HG03159 (cell line): ENCODE results near the gene SLC29A4.

ENCODE experiments used
- ATAC-seq: cut with Tn5 transposase; IDR thresholded peaks from one replicate; pipeline ENCODE4 v1.9.1; 2021; ENCODE audit warnings: mild to moderate bottlenecking, moderate library complexity; ENCODE audit not compliant: unreplicated experiment

Gene SLC29A4

DNA sequence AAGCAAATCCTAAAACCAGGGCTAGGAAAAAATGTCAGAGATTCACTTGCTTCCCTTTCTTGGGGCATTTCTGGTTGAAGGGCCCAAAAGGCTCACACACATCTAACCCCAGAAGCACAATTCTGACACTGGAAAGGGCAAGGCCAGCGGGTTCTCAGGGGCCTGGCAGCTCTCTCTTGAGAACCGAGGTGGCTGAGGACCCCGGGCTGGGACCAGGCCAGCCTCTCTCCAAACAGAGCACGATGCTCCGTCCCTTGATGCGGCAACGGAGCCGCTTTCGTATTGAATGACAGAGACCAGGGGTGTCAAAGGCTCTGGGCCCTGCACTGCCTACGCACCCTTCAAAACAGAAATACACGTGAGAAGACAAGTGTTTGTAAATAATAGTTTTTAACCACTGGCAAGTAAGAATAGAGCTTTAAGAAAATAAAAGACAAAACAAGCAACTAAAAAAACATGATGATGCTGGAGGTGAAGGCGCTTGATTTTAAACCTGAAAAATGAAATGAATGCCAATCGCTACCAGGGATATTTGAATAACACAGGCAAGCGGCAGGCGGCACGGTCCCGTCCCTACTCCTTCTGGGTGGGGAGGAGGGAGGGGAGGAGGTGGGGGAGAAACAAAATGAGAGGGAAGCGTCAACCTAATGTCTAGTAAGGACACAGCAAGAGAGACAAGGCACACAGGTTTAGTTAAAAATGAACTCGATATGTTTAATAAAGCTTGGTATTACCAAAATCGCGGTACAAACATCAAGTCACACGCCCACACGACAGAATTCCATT is 68.0 kb downstream of the SLC29A4 start:
- ATAC-seq, result no peak

DNA sequence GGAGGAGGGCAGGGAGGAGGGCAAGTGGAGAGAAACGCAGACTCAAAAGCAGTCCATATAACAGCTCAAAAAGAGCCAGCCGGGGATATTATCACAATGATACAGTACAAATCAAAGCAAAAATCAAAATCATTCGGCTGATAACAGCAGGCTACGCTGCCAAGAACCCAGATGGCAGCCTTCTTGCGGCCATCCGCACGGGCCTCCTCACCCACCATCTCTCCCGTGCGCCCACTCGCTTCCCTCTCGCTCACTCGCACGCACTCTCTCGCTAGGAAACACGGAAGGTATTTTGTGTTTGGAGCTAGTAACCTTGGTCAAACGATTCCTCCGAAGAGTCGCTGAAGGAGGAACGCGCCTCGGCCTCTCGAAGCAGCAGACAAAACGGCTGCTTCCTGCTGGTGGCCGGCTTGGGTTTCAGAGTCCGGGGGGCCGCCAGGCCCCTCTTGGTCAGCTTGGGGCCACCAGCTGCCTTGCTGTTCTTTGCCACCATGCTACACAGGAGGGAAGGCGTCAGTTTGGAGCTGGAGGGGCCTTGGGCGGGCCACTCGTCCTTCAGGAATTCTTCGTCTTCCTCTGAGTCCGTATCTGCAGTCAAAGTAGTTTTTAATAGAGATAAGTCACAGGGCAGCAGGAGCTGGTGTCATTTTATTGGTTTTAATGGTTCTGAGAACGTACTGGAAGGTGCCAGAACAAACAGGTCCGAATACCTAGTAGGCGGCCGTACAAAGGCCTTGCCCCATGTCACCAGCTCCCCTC is 68.9 kb downstream of the SLC29A4 start:
- ATAC-seq, result no peak

DNA sequence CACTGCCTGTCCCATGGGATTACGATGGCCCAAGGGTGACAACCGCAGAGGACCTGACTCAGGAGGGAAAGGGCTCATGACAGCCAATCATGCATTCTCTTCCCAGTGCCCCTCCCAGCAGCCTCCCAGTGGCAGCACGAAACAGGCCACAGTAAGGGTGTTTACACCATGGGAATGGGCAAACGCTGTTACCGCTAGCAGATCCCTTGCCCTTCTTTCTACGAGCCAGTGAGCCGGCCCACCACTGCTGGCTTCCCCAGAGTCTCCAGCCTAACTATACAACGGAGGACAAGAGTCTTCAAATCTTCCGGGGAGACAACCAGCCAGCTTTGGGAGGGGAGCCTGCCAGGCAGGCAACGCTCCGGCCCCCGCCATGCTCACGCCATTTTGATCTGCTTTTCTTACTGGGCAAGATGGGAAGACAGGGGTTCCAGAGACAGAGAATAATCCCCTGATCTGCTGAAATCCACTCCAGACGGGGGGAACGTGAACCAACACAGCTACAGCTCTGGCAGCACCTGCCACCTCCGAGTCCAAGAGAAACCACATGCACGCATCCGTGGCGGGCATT is 69.8 kb downstream of the SLC29A4 start:
- no peak for ATAC-seq

DNA sequence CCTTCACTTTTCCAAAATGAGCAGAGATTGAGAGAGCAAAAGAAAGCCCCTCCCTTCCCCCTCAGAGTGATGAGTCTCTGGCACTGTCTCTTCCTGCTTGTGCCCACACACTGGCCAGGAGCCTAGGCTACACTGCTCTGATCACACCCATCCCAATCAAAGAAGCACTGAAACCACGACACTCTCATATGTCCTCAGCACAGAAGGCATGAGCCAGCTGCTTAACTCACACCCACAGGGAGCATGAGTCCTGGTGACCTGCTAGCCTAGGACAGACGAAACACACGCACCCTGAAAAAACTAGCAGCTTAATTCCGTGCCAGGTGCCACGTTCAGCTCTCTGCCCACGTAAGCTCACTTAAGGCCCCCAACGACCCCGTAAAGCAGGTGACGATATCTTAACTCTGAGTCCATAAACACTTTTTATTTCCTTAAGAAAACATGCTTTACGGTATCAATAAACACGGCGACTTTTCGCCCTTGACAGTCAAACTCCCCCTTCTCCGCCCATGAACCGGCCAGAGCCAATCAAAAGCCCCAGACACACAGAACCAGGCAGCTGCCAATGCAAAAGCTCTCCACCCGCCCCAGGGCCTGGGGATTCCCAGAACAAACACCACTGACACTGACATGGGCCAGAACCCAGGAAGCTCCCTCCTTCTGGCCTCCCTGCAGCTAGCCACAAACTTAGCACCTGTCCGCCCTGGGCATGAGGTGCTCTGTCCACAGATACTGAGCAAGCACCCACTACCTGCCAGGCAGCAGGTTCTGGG is 71.9 kb downstream of the SLC29A4 start:
- ATAC-seq, result no peak
